HepG2 (cell line): ENCODE results near the gene JAK1. TPM values are rescaled to one million over a fixed set of nuclear protein-coding genes. Genes with fewer than 3 reads are reported as not detected.

Experiments used
- ATAC-seq: fragments of 200-7000 bp; cut with Tn5 transposase; 3 replicates; pipeline ENCODE4 v1.9.1; 2020; ENCODE audit warnings: mild to moderate bottlenecking, moderate library complexity
- BruUV-seq: library from RNA; stranded (reverse); fragments of 400-500 nt; replicated peaks from 2 replicates; lab custom pipeline; 2021; lab: Mats Ljungman, UMichigan
- CTCF ChIA-PET: fragments of 300-600 bp; formaldehyde crosslinking; extraction: SDS; loops from one replicate; lab custom pipeline; 2021; ENCODE audit warnings: low total read pairs, inconsistent platforms, low intra/inter-chr PET ratio; lab: Yijun Ruan, JAX
- POLR2A ChIA-PET: fragments of 350-600 bp; sonication (Branson Sonifier 250); formaldehyde crosslinking; loops from one replicate; lab custom pipeline; 2020; ENCODE audit warnings: antibody characterized with exemption, inconsistent platforms; lab: Yijun Ruan, JAX
- DNase-seq: peaks from one replicate; pipeline ENCODE4 v3.0.0-alpha.2; 2015; ENCODE audit warnings: low spot score
- FAIRE-seq: peaks from 3 replicates; lab custom pipeline; 2011; peaks lifted over from hg19 to GRCh38; lab: Jason Lieb, UNC
- H2AFZ ChIP-seq: one replicate; pipeline ENCODE4 v1.6.1; 2011; ENCODE audit warnings: low read length, inconsistent platforms
- H3K27ac ChIP-seq: fragments of 300-600 bp; 3 replicates; pipeline ENCODE4 v1.8.0; 2011; ENCODE audit warnings: mixed run types, mild to moderate bottlenecking, mixed read lengths, low read length, inconsistent platforms; ENCODE audit not compliant: insufficient read depth; ENCODE audit errors: extremely low read length
- H3K27me3 ChIP-seq, 2 experiments: fragments of 200-600 bp in 1 of 2; 2 replicates in 1 of 2; 3 replicates in 1 of 2; pipeline versions ENCODE4 v1.6.0 to v1.8.0; 2011; ENCODE audit warnings: low read length in 2 of 2, mild to moderate bottlenecking in 2 of 2, moderate library complexity in 2 of 2, inconsistent platforms in 1 of 2; ENCODE audit not compliant: insufficient read depth in 2 of 2, control insufficient read depth in 1 of 2
- H3K36me3 ChIP-seq, 2 experiments: fragments of 200-600 bp in 1 of 2; replicated peaks in 1 of 2; 2 replicates in 1 of 2; 3 replicates in 1 of 2; pipeline versions ENCODE4 v1.5.1 to v1.8.0; 2011; ENCODE audit warnings: low read length in 2 of 2, inconsistent platforms in 1 of 2; ENCODE audit not compliant: insufficient read depth in 2 of 2, control insufficient read depth in 1 of 2
- H3K4me1 ChIP-seq: 2 replicates; pipeline ENCODE4 v1.5.1; 2012; ENCODE audit warnings: low read length, inconsistent platforms; ENCODE audit not compliant: insufficient read depth
- H3K4me2 ChIP-seq: 2 replicates; pipeline ENCODE4 v1.6.0; 2011; ENCODE audit warnings: low read depth, low read length, inconsistent platforms
- H3K4me3 ChIP-seq, 3 experiments: fragments of 200-600 bp in 1 of 3; sonication (generic), shearing (Covaris generic) in 1 of 3; replicated peaks in 1 of 3; 2 replicates each; pipeline ENCODE4 v1.5.1; 2011 to 2016; ENCODE audit warnings: low read length in 3 of 3, inconsistent platforms in 2 of 3, low read depth in 2 of 3, mild to moderate bottlenecking in 2 of 3, control low read depth in 1 of 3, mixed read lengths in 1 of 3; ENCODE audit not compliant: insufficient read depth in 1 of 3
- H3K79me2 ChIP-seq: one replicate; pipeline ENCODE4 v1.6.1; 2011; ENCODE audit warnings: low read length, inconsistent platforms; ENCODE audit not compliant: insufficient read depth
- H3K9ac ChIP-seq: 2 replicates; pipeline ENCODE4 v1.6.0; 2011; ENCODE audit warnings: mild to moderate bottlenecking, low read depth, low read length, inconsistent platforms; ENCODE audit not compliant: insufficient read depth
- H3K9me3 ChIP-seq: 2 replicates; pipeline ENCODE4 v1.5.1; 2012; ENCODE audit warnings: mild to moderate bottlenecking, low read length
- H4K20me1 ChIP-seq: 2 replicates; pipeline ENCODE4 v1.6.0; 2011; ENCODE audit warnings: inconsistent platforms, mild to moderate bottlenecking, low read length, moderate library complexity; ENCODE audit not compliant: insufficient read depth
- AFF4 ChIP-seq: sonication (generic); formaldehyde crosslinking; IDR thresholded peaks from 2 replicates; pipeline ENCODE4 v1.4.0; 2020; ENCODE audit warnings: missing genetic modification reagents
- MTF1 ChIP-seq: sonication (generic); formaldehyde crosslinking; IDR thresholded peaks from 2 replicates; pipeline ENCODE4 v1.5.0; 2020; ENCODE audit warnings: missing genetic modification reagents
- SALL1 ChIP-seq: sonication (generic); formaldehyde crosslinking; IDR thresholded peaks from 2 replicates; pipeline ENCODE4 v1.8.0; 2022; ENCODE audit warnings: mild to moderate bottlenecking, missing genetic modification reagents
- TCF7 ChIP-seq: sonication (generic); IDR thresholded peaks from 2 replicates; pipeline ENCODE4 v1.6.1; 2016; ENCODE audit warnings: antibody characterized with exemption, low read depth
- TFDP1 ChIP-seq: IDR thresholded peaks from 2 replicates; pipeline ENCODE4 v1.6.1; 2016; ENCODE audit warnings: missing compliant biosample characterization, missing genetic modification reagents, borderline replicate concordance
- ZNF788 ChIP-seq: sonication (generic); formaldehyde crosslinking; IDR thresholded peaks from 2 replicates; pipeline ENCODE4 v1.5.0; 2020; ENCODE audit warnings: mild to moderate bottlenecking, missing genetic modification reagents, borderline replicate concordance
- WGBS: methylation state at CpG from one replicate; pipeline ENCODE4 v1.1.6; 2017; ENCODE audit warnings: low lambda C conversion rate; 5-methylcytosine and 5-hydroxymethylcytosine counted together
- in situ Hi-C: cut with HindIII; loops from 2 replicates; pipeline ENCODE4 v1.10.0; 2017; ENCODE audit warnings: low pct_unique_long_range_greater_than_20kb; ENCODE audit not compliant: extremely low pct_ligation_motif_present
- intact Hi-C: fragments of 100-400 bp; cut with micrococcal nuclease; formaldehyde crosslinking; loops from one replicate; pipeline ENCODE4 v1.10.0; 2022; ENCODE audit not compliant: unreplicated experiment
- polyA plus RNA-seq, 8 experiments: library from polyadenylated mRNA; depleted of rRNA in 3 of 8; stranded (reverse) in 7 of 8; unstranded in 1 of 8; fragments of >200 nt; fragmentation: Illumina TruSeq in 4 of 8; extraction: Trizol in 4 of 8; gene quantifications; 2 replicates each; pipeline versions ENCODE4 v1.2.1 to v1.2.3, GENCODE V29; 2011 to 2016; ENCODE audit warnings: low read depth in 4 of 8, missing spikeins in 1 of 8, mixed read lengths in 1 of 8; ENCODE audit not compliant: insufficient read depth in 1 of 8
- total RNA-seq, 5 experiments: library from RNA; depleted of rRNA; stranded (reverse); fragments of >200 nt; fragmentation: Illumina TruSeq; extraction: Trizol; gene quantifications; 2 replicates each; pipeline ENCODE4 v1.2.3, GENCODE V29; 2016; ENCODE audit warnings: low read depth in 1 of 5

The JAK1 gene
- total and polyA plus RNA-seq, 2 of the 13 experiments (the other 11 are each of a cell fraction or from before 2014, with no cell fraction given): 23.9 to 42.4 TPM

- no peak for TF ChIP-seq SALL1
- no peak for TF ChIP-seq MTF1
These were observed 136.2 kb downstream of the JAK1 start (continued) for GRCh38 chr1:64830030-64830651.

GRCh38 chr1:64829411-64830029 is 136.8 kb downstream of the JAK1 start:
- BruUV-seq: no TSS peak
- no peak for DNase-seq
- TF ChIP-seq ZNF788 (CRISPR knock-in tag) (no peak), TCF7 (no peak), AFF4 (no peak), TFDP1 (CRISPR knock-in tag) (no peak)
- WGBS: 91% methylated on average over 8 of the region's 8 CpGs
- peaks cover 2 to 20% of the 10 kb centered on the region in 2 experiments; a peak in 4 of 5 replicates for H3K36me3 ChIP-seq
- no peak overlapping the region for H3K27ac ChIP-seq
- H4K20me1 ChIP-seq: no peaks in the 10 kb centered on the region
- intact Hi-C loops: no loop called here
- ATAC-seq: no peak
- no peaks in the 10 kb centered on the region for H3K79me2 ChIP-seq
- in situ Hi-C loops: loop anchor here (5.0 kb wide), 1 partner anchor 142 kb away; no protein-coding TSS in a partner anchor
- ChIA-PET CTCF (no interaction called here), POLR2A (no interaction called here)
- H3K9me3 ChIP-seq: no peaks in the 10 kb centered on the region
- no peak overlapping the region for H2AFZ ChIP-seq
- H3K4me2 ChIP-seq: no peak overlapping the region
- no peak overlapping the region for H3K9ac ChIP-seq
- peaks cover 9% of the 10 kb centered on the region for H3K4me1 ChIP-seq
- no peak for FAIRE-seq
- no peak overlapping the region for H3K4me3 ChIP-seq
- no peaks in the 10 kb centered on the region for H3K27me3 ChIP-seq
